Lower lobe of right lung (tissue), 2 donors: ENCODE data around the gene BRAT1. TPM values are rescaled to one million over a fixed set of nuclear protein-coding genes. Genes with fewer than 3 reads are reported as not detected.

ENCODE experiments used
- ATAC-seq, 2 donors: fragments of 200-7000 bp; cut with Tn5 transposase; one replicate each; pipeline ENCODE4 v1.9.1; 2020 to 2022; ENCODE audit warnings: mild to moderate bottlenecking in 2 of 2, moderate library complexity in 2 of 2
- DNase-seq: peaks from one replicate; pipeline ENCODE4 v3.0.0-alpha.2; 2020
- H3K27ac ChIP-seq: fragments of 200-600 bp; one replicate; pipeline ENCODE4 v1.8.0; 2022
- H3K27me3 ChIP-seq: fragments of 200-600 bp; one replicate; pipeline ENCODE4 v1.8.0; 2022; ENCODE audit warnings: low read depth
- H3K36me3 ChIP-seq: fragments of 200-600 bp; one replicate; pipeline ENCODE4 v1.8.0; 2022; ENCODE audit warnings: mild to moderate bottlenecking
- H3K4me1 ChIP-seq: fragments of 200-600 bp; one replicate; pipeline ENCODE4 v1.8.0; 2022
- H3K4me3 ChIP-seq: fragments of 200-600 bp; one replicate; pipeline ENCODE4 v1.8.0; 2022; ENCODE audit warnings: mild to moderate bottlenecking
- H3K9me3 ChIP-seq: fragments of 200-600 bp; one replicate; pipeline ENCODE4 v1.8.0; 2022
- CTCF ChIP-seq: fragments of 200-600 bp; IDR thresholded peaks from one replicate; pipeline ENCODE4 v1.8.0; 2022; ENCODE audit warnings: antibody characterized with exemption, mild to moderate bottlenecking
- intact Hi-C: fragments of 100-400 bp; cut with DNase I; formaldehyde crosslinking; loops from one replicate; pipeline ENCODE4 v1.11.0; 2022
- total RNA-seq: library from RNA; stranded (reverse); fragmentation: NEBNext Ultra II Directional; extraction: Animal tissue kit (Norgen Biotek cat#: 25700); gene quantifications from one replicate; pipeline ENCODE4 v1.2.1, GENCODE V29; 2021
- donor health status: DM: no; HTN: yes; CAD: no; lungs with severe emphysema.

BRAT1 gene
- total RNA-seq, 1 donor from 2014 or later: 24.4 TPM

GRCh38 chr7:2517678-2518507 lies 37.4 kb downstream of the BRAT1 start:
- ATAC-seq: no peak
- Histone ChIP-seq H3K27me3 (no peaks in the 10 kb centered on the region), H3K36me3 (no peaks in the 10 kb centered on the region), H3K4me1 (peaks cover 37% of the 10 kb centered on the region), H3K4me3 (no peak overlapping the region), H3K27ac (no peak overlapping the region), H3K9me3 (no peaks in the 10 kb centered on the region)
- no peak for DNase-seq
- no peak for TF ChIP-seq CTCF
- intact Hi-C loops: no loop called here

GRCh38 chr7:2517026-2517425 lies 38.3 kb downstream of the BRAT1 start:
- H3K27me3 ChIP-seq: no peaks in the 10 kb centered on the region
- ATAC-seq (no peak), DNase-seq (no peak)
- intact Hi-C loops: no loop called here
- no peak overlapping the region for H3K4me3 ChIP-seq
- no peak overlapping the region for H3K27ac ChIP-seq
- H3K4me1 ChIP-seq: peaks cover 37% of the 10 kb centered on the region
- H3K36me3 ChIP-seq: no peaks in the 10 kb centered on the region
- H3K9me3 ChIP-seq: no peaks in the 10 kb centered on the region
- TF ChIP-seq CTCF: no peak

GRCh38 chr7:2516194-2516555 lies 39.1 kb downstream of the BRAT1 start:
- no peaks in the 10 kb centered on the region for H3K36me3 ChIP-seq
- peaks cover 37% of the 10 kb centered on the region for H3K4me1 ChIP-seq
- no peak overlapping the region for H3K27ac ChIP-seq
- no peaks in the 10 kb centered on the region for H3K9me3 ChIP-seq
- no peak for TF ChIP-seq CTCF
- DNase-seq (no peak), ATAC-seq (no peak)
- intact Hi-C loops: no loop called here
- H3K4me3 ChIP-seq: no peak overlapping the region
- H3K27me3 ChIP-seq: no peaks in the 10 kb centered on the region

- no peaks in the 10 kb centered on the region for H3K9me3 ChIP-seq
- intact Hi-C loops: no loop called here
- no peak overlapping the region for H3K27ac ChIP-seq
These were observed 39.7 kb downstream of the BRAT1 start for GRCh38 chr7:2515424-2516193.

More at GRCh38 chr7:2515424-2516193, 39.7 kb downstream of the BRAT1 start:
- ATAC-seq: no peak
- Histone ChIP-seq H3K4me1 (peaks cover 39% of the 10 kb centered on the region), H3K36me3 (no peaks in the 10 kb centered on the region), H3K4me3 (no peak overlapping the region), H3K27me3 (no peaks in the 10 kb centered on the region)
- no peak for TF ChIP-seq CTCF
- no peak for DNase-seq
